ENCODE data around the gene MYO7B. TPM values are rescaled to one million over a fixed set of nuclear protein-coding genes. Genes with fewer than 3 reads are reported as not detected.

The MYO7B gene
- total RNA-seq, 1 donor from 2014 or later, result 0.02 TPM

DNA sequence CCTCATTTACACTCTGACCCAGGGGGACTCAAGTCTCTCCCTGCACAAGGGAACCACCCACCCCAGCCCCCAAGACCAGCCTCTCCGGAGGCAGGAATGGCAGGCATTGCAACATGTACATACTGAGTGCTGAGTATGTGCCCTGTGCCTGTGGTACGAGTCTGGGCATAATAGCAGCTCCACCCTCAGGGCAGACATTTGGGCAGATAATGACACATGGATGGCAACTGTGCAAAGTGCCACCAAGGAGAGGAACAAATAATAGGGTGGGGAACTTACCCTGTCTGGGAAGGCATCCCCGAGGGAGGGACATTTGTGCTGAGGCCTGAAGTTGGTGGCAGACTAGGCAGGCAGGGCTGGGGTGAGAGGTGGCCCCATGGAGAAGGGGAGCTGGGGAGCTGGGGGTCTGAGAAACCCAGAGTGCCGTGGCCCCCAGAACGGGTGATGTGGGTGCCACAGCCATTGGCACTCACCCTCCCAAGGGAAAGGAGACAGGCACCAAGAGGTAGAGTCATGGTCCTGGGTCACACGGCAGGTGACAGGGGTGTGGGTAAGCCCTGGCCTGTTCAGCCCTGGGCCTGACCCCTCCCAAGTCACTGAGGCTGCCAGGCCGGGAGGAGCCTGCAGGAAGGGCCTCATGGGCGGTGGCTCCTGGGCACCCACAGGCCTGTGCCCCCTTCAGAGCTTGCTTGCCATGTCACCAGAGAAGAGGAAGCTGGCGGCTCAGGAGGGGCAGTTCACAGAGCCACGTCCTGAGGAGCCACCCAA lies 94.8 kb downstream of the MYO7B start:
- H3K27me3 Mint-ChIP-seq (ENCODE audit: low read depth), result no peaks in the 10 kb centered on the region
- H3K36me3 Mint-ChIP-seq (ENCODE audit: low read depth), result no peaks in the 10 kb centered on the region
- H3K4me1 Mint-ChIP-seq (ENCODE audit: low read depth), result peaks cover 18% of the 10 kb centered on the region
- DNase-seq (ENCODE audit: low spot score), result no peak
- no peak overlapping the region for H3K4me3 Mint-ChIP-seq (ENCODE audit: unreplicated experiment)
- no peak overlapping the region for H3K27ac Mint-ChIP-seq (ENCODE audit: unreplicated experiment)
- TF ChIP-seq, protein P1, sequence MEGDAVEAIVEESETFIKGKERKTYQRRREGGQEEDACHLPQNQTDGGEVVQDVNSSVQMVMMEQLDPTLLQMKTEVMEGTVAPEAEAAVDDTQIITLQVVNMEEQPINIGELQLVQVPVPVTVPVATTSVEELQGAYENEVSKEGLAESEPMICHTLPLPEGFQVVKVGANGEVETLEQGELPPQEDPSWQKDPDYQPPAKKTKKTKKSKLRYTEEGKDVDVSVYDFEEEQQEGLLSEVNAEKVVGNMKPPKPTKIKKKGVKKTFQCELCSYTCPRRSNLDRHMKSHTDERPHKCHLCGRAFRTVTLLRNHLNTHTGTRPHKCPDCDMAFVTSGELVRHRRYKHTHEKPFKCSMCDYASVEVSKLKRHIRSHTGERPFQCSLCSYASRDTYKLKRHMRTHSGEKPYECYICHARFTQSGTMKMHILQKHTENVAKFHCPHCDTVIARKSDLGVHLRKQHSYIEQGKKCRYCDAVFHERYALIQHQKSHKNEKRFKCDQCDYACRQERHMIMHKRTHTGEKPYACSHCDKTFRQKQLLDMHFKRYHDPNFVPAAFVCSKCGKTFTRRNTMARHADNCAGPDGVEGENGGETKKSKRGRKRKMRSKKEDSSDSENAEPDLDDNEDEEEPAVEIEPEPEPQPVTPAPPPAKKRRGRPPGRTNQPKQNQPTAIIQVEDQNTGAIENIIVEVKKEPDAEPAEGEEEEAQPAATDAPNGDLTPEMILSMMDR (IDR thresholded peaks at IDR 0.05), result no peak
- no peaks in the 10 kb centered on the region for H3K9me3 Mint-ChIP-seq (ENCODE audit: low read depth)

DNA sequence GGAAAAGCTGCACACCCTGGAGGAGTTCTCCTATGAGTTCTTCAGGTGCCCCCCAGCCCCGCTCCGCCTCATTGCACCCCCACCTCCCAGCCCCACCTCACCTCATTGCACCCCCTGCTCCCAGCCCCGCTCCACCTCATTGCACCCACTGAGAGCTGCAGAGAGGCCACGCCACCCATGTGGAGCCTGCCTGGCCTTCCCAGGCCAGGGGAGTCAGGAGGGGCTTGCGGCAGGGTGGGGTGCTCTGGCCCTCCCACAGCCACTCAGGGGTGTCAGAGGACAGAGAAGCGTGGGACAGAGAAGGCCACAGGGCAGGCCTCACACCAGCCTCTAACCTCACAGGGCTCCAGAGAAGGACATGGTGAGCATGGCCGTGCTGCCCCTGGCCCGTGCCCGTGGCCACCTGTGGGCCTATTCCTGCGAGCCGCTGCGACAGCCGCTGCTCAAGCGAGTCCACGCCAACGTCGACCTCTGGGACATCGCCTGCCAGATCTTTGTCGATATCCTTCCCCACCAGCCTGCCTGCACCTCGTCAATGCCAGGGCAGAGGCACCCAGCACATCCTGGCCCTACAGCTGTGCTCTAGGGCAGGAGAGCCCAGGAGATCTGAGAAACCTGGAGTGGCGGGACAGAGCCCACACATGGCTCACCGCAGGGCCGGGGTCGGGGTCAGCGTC lies 95.5 kb downstream of the MYO7B start:
- Mint-ChIP-seq H3K9me3 (ENCODE audit: low read depth) (no peaks in the 10 kb centered on the region), H3K36me3 (ENCODE audit: low read depth) (no peaks in the 10 kb centered on the region), H3K4me3 (ENCODE audit: unreplicated experiment) (no peak overlapping the region), H3K27me3 (ENCODE audit: low read depth) (no peaks in the 10 kb centered on the region), H3K27ac (ENCODE audit: unreplicated experiment) (peak overlapping the region; percentile 27), H3K4me1 (ENCODE audit: low read depth) (peaks cover 18% of the 10 kb centered on the region)
- DNase-seq (ENCODE audit: low spot score), result no peak
- TF ChIP-seq, protein P1 (IDR thresholded peaks at IDR 0.05), result no peak

DNA sequence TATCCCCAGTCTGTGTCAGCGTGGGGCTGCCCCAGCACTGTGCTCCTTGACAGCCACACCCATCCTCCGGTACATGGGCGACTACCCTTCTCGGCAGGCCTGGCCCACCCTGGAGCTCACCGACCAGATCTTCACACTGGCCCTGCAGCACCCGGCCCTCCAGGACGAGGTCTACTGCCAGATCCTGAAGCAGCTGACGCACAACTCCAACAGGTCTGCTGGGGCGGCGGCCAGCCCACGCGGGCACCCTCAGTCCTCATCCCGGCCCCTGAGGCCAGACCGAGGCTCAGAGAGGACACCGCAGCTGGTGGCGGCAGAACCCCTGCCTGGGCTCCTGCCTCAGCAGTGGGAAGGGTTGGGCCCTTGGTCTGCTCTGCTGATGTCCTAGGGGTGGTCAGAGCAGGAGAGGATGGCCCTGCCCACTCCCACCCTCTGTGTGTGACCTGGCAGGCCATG lies 96.1 kb downstream of the MYO7B start:
- Mint-ChIP-seq H3K4me3 (ENCODE audit: unreplicated experiment) (no peak overlapping the region), H3K36me3 (ENCODE audit: low read depth) (no peaks in the 10 kb centered on the region), H3K4me1 (ENCODE audit: low read depth) (peaks cover 22% of the 10 kb centered on the region), H3K27me3 (ENCODE audit: low read depth) (no peaks in the 10 kb centered on the region), H3K27ac (ENCODE audit: unreplicated experiment) (no peak overlapping the region), H3K9me3 (ENCODE audit: low read depth) (no peaks in the 10 kb centered on the region)
- no peak for DNase-seq (ENCODE audit: low spot score)
- TF ChIP-seq, protein P1 (IDR thresholded peaks at IDR 0.05), result no peak

DNA sequence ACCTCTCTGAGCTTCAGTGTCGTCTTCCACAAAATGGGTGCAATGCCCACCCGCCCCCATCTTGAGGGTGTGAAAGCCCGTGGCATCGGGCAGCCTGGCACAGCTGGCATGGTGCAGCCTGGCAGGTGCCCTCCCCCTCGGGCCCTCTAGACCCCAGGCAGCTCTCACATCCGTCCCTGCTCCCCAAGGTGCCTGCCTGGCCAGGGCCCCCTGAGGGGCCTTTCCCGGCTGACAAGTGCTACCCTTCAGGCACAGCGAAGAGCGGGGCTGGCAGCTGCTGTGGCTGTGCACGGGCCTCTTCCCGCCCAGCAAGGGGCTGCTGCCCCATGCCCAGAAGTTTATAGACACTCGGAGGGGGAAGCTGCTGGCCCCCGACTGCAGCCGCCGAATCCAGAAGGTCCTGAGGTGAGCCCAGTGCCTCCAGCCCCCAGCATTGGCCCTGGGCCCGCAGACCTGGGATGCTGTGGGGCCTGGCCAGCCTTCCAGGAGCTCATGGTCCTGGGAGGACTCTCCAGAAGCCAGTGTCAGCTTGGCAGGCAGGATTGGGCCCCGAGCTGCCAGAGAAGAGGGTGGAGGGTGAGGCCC lies 96.6 kb downstream of the MYO7B start:
- Mint-ChIP-seq H3K36me3 (ENCODE audit: low read depth) (no peaks in the 10 kb centered on the region), H3K4me3 (ENCODE audit: unreplicated experiment) (no peak overlapping the region), H3K27me3 (ENCODE audit: low read depth) (no peaks in the 10 kb centered on the region), H3K4me1 (ENCODE audit: low read depth) (peaks cover 24% of the 10 kb centered on the region), H3K9me3 (ENCODE audit: low read depth) (no peaks in the 10 kb centered on the region), H3K27ac (ENCODE audit: unreplicated experiment) (no peak overlapping the region)
- TF ChIP-seq, protein P1 (IDR thresholded peaks at IDR 0.05), result no peak
- no peak for DNase-seq (ENCODE audit: low spot score)

Measured in chondrocyte (in vitro differentiated cells).